Measurements from ENCODE around the gene RAB20. TPM values are rescaled to one million over a fixed set of nuclear protein-coding genes. Genes with fewer than 3 reads are reported as not detected.

The RAB20 gene
- total and polyA plus RNA-seq, 2 of the 8 experiments (the other 6 are each of a cell fraction or from before 2014, with no cell fraction given) = 14.8 to 27.9 TPM

DNA sequence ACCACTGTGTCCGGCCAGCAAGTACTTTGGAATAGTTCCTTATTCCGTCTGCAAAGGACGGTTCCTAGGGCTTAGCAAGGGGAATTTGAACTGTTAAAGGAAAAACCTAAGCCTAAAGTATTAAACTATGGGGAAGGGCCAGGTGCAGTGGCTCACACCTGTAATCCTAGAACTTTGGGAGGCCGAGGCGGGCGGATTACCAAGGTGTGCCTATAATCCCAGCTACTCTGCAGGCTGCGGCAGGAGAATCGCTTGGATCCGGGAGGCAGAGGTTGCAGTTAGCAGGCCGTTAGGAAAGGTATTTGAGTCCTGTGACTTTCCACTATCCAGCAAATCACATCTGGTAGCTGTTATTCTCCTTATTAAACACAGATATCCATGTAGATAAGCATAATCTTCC, 9.4 kb upstream of the RAB20 start:
- H3K9ac ChIP-seq (replicated peaks in 1 of 4; ENCODE audit: extremely low read depth in 1 of 4, low read depth in 3 of 4, low read length in 3 of 4) = no peak overlapping the region
- TF ChIP-seq BCL11A (IDR thresholded peaks at IDR 0.05; ENCODE audit: low read depth in 2 of 2, low read length in 2 of 2) (no peak), SP2 (IDR thresholded peaks at IDR 0.05; ENCODE audit: low read length) (no peak), RNF2 (IDR thresholded peaks at IDR 0.05; ENCODE audit: borderline replicate concordance, low read depth, low read length, missing control alignments, poor library complexity, severe bottlenecking) (no peak), YY1 (IDR thresholded peaks at IDR 0.05; ENCODE audit: low read depth, low read length) (no peak), TEAD4 (IDR thresholded peaks at IDR 0.05; ENCODE audit: low read depth, low read length) (no peak), TCF12 (IDR thresholded peaks at IDR 0.05; ENCODE audit: low read depth, low read length) (no peak), KDM1A (IDR thresholded peaks at IDR 0.05; ENCODE audit: borderline replicate concordance, low read length) (no peak), CREB1 (IDR thresholded peaks at IDR 0.05) (no peak), HDAC2 (IDR thresholded peaks at IDR 0.05; ENCODE audit: borderline replicate concordance in 1 of 2, low read depth in 2 of 2, low read length in 2 of 2) (no peak), EGR1 (IDR thresholded peaks at IDR 0.05; ENCODE audit: borderline replicate concordance, low read depth, low read length) (no peak), KDM4A (IDR thresholded peaks at IDR 0.05; ENCODE audit: low read depth, low read length, severe bottlenecking) (no peak), SUZ12 (IDR thresholded peaks at IDR 0.05; ENCODE audit: low read length) (no peak)
- TF ChIP-seq, protein P1, sequence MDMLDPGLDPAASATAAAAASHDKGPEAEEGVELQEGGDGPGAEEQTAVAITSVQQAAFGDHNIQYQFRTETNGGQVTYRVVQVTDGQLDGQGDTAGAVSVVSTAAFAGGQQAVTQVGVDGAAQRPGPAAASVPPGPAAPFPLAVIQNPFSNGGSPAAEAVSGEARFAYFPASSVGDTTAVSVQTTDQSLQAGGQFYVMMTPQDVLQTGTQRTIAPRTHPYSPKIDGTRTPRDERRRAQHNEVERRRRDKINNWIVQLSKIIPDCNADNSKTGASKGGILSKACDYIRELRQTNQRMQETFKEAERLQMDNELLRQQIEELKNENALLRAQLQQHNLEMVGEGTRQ (IDR thresholded peaks at IDR 0.05; ENCODE audit: low read length) = no peak

More for the DNA sequence above, 9.4 kb upstream of the RAB20 start:
- Histone ChIP-seq H3K9me3 (ENCODE audit: insufficient read depth in 2 of 2, low read depth in 1 of 2, low read length in 1 of 2) (no peaks in the 10 kb centered on the region), H4K20me1 (replicated peaks in 1 of 2; ENCODE audit: control insufficient read depth in 1 of 2, insufficient read depth in 2 of 2, low read length in 2 of 2) (no peaks in the 10 kb centered on the region), H2BK5ac (ENCODE audit: low read depth, low read length) (no peak overlapping the region), H4K5ac (ENCODE audit: insufficient read length, low read depth, low read length) (no peak overlapping the region), H3K27me3 (replicated peaks in 1 of 4; ENCODE audit: control insufficient read depth in 3 of 4, extremely low read depth in 1 of 4, insufficient read depth in 3 of 4, low read length in 3 of 4) (no peaks in the 10 kb centered on the region), H3K56ac (replicated peaks; ENCODE audit: insufficient read length, low read depth, low read length) (no peak overlapping the region), H3K14ac (ENCODE audit: insufficient read length) (no peak overlapping the region), H4K91ac (replicated peaks; ENCODE audit: insufficient read length, low read length) (no peak overlapping the region), H3K27ac (ENCODE audit: low read depth, low read length) (no peak overlapping the region), H2BK20ac (ENCODE audit: low read length) (no peak overlapping the region; the same call in 1 of the 2 replicates), H3K4ac (replicated peaks; ENCODE audit: insufficient read length, low read depth, low read length) (no peak overlapping the region), H4K8ac (ENCODE audit: extremely low read depth, insufficient read depth, low read length) (no peak overlapping the region), H2BK120ac (replicated peaks; ENCODE audit: low read depth, low read length) (no peak overlapping the region), H3K4me2 (ENCODE audit: insufficient read depth in 1 of 2, low read depth in 2 of 2, low read length in 2 of 2) (no peak overlapping the region), H3K18ac (ENCODE audit: extremely low read depth, low read length) (no peak overlapping the region), H3K23ac (ENCODE audit: insufficient read length) (no peak overlapping the region), H3K23me2 (ENCODE audit: low read depth, low read length) (peaks cover 1% of the 10 kb centered on the region; the same call in 1 of the 2 replicates), H2AK5ac (ENCODE audit: low read depth, low read length) (no peak overlapping the region), H2AFZ (ENCODE audit: low read length) (no peak overlapping the region), H3K79me2 (ENCODE audit: control insufficient read depth in 1 of 2, insufficient read depth in 2 of 2, low read length in 2 of 2) (no peaks in the 10 kb centered on the region), H3K4me3 (ENCODE audit: extremely low read depth in 1 of 4, insufficient read depth in 2 of 4, low read depth in 3 of 4, low read length in 4 of 4) (no peak overlapping the region), H2BK12ac (ENCODE audit: low read depth, low read length) (no peak overlapping the region), H3K79me1 (ENCODE audit: low read depth, low read length) (no peaks in the 10 kb centered on the region), H3K36me3 (ENCODE audit: control insufficient read depth in 2 of 4, insufficient read depth in 4 of 4, low read length in 3 of 4) (no peaks in the 10 kb centered on the region), H2BK15ac (ENCODE audit: low read length) (no peak overlapping the region), H3K4me1 (replicated peaks in 1 of 4; ENCODE audit: control insufficient read depth in 3 of 4, insufficient read depth in 4 of 4, low read length in 3 of 4) (peaks cover 0 to 6% (median 3%) of the 10 kb centered on the region in 4 experiments; a peak in 4 of 7 replicates)
- no peak for DNase-seq (ENCODE audit: low read depth in 1 of 2, low spot score in 2 of 2)
- POLR2A ChIA-PET (ENCODE audit: partially characterized antibody) = interaction anchor here (0.7 to 1.7 kb wide), 2 partner anchors 17 to 132 kb away, joined by 3 read pairs; no protein-coding TSS in a partner anchor
- 92% methylated on average over 10 of the region's 10 CpGs; no CpG with 5 or more reads in 1 of the 2 experiments for WGBS, 2 experiments (ENCODE audit: extremely low coverage in 1 of 2, insufficient coverage in 1 of 2, insufficient read length in 1 of 2, insufficient replicate concordance in 2 of 2, low coverage in 1 of 2, low lambda C conversion rate in 2 of 2, missing lambda C conversion rate in 1 of 2)
- no peak for FAIRE-seq
- CTCF ChIA-PET (ENCODE audit: partially characterized antibody) = interaction anchor here (1.2 kb wide), 1 partner anchor 9 kb away, joined by 6 read pairs; no protein-coding TSS in a partner anchor
